ENCODE results near the gene LSR. TPM values are rescaled to one million over a fixed set of nuclear protein-coding genes. Genes with fewer than 3 reads are reported as not detected.

The LSR gene
- total RNA-seq, 1 donor from 2014 or later = 79.1 TPM

- H3K9me3 ChIP-seq = no peaks in the 10 kb centered on the region
- peaks cover 19% of the 10 kb centered on the region for H3K36me3 ChIP-seq
- intact Hi-C loops (cut with DNase I) = no loop called here
- H3K4me1 ChIP-seq = peaks cover 30% of the 10 kb centered on the region
- DNase-seq = peak; percentile 72
- H3K27me3 ChIP-seq = no peaks in the 10 kb centered on the region
- peak overlapping the region; percentile 71 for H3K4me3 ChIP-seq
- no peak for TF ChIP-seq CTCF (IDR thresholded peaks at IDR 0.05)
- ATAC-seq = no peak
- peak overlapping the region; percentile 95 for H3K27ac ChIP-seq
Observed at GRCh38 chr19:35266520-35267352, 17.9 kb downstream of the LSR start.

- peaks cover 22% of the 10 kb centered on the region for H3K36me3 ChIP-seq
- H3K4me3 ChIP-seq = peak overlapping the region; percentile 71
- H3K4me1 ChIP-seq = peaks cover 30% of the 10 kb centered on the region
- intact Hi-C loops (cut with DNase I) = no loop called here
- TF ChIP-seq CTCF (IDR thresholded peaks at IDR 0.05) = no peak
- H3K9me3 ChIP-seq = no peaks in the 10 kb centered on the region
- peak overlapping the region; percentile 95 for H3K27ac ChIP-seq
- peak; percentile 82 for DNase-seq
- ATAC-seq = peak; percentile 11
- no peaks in the 10 kb centered on the region for H3K27me3 ChIP-seq
Observed at GRCh38 chr19:35267353-35267817, 18.6 kb downstream of the LSR start.

DNA sequence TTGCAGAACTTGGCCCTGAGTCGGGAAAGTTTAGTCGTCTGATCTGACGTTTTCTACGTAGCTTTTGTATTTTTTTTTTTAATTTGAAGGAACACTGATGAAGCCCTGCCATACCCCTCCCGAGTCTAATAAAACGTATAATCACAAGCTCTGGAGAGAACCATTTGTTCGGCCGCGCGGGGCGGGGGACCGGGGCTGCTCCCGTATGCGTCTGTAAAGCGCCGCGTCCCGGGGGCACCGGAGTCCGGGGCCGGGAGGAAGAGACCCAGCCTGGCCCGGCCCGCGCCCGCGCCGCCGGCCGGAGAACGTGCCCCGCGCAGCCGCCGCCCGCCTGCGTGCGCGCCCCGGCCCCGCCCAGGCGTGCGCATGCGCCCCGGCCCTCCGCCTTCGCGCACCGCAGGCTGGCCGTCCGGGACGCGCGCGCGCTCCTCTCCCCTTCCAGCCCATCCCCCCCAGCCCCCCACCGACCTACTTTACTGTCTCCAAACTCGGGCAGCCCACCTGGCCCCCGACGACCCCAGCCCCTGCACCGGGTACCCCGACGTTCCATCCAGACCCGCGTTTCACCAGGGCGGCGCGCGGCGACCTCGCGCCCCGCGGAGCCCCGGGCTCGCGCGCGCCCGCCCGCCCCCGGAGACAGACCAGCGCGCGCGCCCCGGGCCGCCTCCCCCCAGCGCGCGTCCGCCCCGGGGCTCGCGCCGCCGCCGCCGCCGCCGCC lies 19.2 kb downstream of the LSR start:
- DNase-seq (peak; percentile 90), ATAC-seq (peak; percentile 76)
- intact Hi-C loops (cut with DNase I) = no loop called here
- Histone ChIP-seq H3K9me3 (no peaks in the 10 kb centered on the region), H3K36me3 (peaks cover 26% of the 10 kb centered on the region), H3K4me3 (peak overlapping the region; percentile 71), H3K27ac (peak overlapping the region; percentile 95), H3K4me1 (peaks cover 30% of the 10 kb centered on the region), H3K27me3 (no peaks in the 10 kb centered on the region)
- no peak for TF ChIP-seq CTCF (IDR thresholded peaks at IDR 0.05)

GRCh38 chr19:35268536-35269437 lies 20.0 kb downstream of the LSR start, which contains the start of gene USF2:
Gene USF2, plus strand, starts transcription at chr19:35268962. Its CDS starts 140 bp downstream, at chr19:35269102.
- H3K27ac ChIP-seq = peak within 1 kb of the TSS; percentile 95
- H3K36me3 ChIP-seq = peaks cover 34% of the 10 kb centered on the region
- no peak for TF ChIP-seq CTCF (IDR thresholded peaks at IDR 0.05)
- ATAC-seq = peak; percentile 25
- DNase-seq = peak; percentile 91
- H3K4me1 ChIP-seq = peaks cover 36% of the 10 kb centered on the region
- peak within 1 kb of the TSS; percentile 71 for H3K4me3 ChIP-seq
- H3K9me3 ChIP-seq = no peaks in the 10 kb centered on the region
- no peaks in the 10 kb centered on the region for H3K27me3 ChIP-seq
- intact Hi-C loops (cut with DNase I) = no loop called here
